ENCODE results near the gene PIEZO2. TPM values are rescaled to one million over a fixed set of nuclear protein-coding genes. Genes with fewer than 3 reads are reported as not detected.
"Not testable (repeated sequence)": the region's sequence is repeated elsewhere in the genome, so short reads cannot be mapped to it uniquely, and the experiment has no call there.

Gene PIEZO2
- total and polyA plus RNA-seq, 8 donors: 0.38 to 11.1 (median 3.0) TPM

GRCh38 chr18:10924290-10924689 is 225.1 kb downstream of the PIEZO2 start:
- Histone ChIP-seq H3K27me3 (no peaks in the 10 kb centered on the region), H3K36me3 (no peaks in the 10 kb centered on the region), H3K27ac (no peak overlapping the region), H3K9me3 (no peaks in the 10 kb centered on the region), H3K4me1 (peaks cover 0 to 4% (median 0%) of the 10 kb centered on the region in 3 donors), H3K4me3 (no peak overlapping the region)
- DNase-seq (no peak), FAIRE-seq (no peak), ATAC-seq (no peak)
- 72 to 75% methylated on average over 4 of the region's 4 CpGs for WGBS, 2 donors
- intact Hi-C loops (cut with DNase I): no loop called here
- TF ChIP-seq, protein P1, sequence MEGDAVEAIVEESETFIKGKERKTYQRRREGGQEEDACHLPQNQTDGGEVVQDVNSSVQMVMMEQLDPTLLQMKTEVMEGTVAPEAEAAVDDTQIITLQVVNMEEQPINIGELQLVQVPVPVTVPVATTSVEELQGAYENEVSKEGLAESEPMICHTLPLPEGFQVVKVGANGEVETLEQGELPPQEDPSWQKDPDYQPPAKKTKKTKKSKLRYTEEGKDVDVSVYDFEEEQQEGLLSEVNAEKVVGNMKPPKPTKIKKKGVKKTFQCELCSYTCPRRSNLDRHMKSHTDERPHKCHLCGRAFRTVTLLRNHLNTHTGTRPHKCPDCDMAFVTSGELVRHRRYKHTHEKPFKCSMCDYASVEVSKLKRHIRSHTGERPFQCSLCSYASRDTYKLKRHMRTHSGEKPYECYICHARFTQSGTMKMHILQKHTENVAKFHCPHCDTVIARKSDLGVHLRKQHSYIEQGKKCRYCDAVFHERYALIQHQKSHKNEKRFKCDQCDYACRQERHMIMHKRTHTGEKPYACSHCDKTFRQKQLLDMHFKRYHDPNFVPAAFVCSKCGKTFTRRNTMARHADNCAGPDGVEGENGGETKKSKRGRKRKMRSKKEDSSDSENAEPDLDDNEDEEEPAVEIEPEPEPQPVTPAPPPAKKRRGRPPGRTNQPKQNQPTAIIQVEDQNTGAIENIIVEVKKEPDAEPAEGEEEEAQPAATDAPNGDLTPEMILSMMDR (IDR thresholded peaks at IDR 0.05): no peak

DNA sequence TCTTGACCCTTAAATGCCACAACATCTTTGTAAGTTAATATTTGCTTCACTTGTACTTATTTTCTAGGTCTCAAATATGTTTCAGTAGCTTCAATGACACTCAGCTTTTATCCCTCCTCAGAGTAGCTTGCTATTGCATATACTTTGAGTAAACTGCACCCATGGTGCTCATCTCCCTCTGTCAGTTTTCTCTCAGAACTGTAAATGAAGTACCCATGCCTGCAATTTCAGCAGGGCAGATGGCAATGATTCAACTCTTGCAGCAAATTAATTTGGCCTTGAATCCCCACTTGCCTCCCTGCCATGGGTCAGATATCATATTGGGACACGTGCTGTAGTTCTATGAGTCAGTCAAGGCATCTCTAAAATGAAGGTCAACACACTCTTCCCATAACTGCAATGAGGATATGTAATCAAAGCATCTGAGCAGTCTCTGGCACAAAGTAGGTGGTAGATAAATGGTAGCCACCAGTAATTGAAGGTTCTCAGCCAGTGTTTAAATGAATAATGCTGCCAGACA is 225.8 kb downstream of the PIEZO2 start:
- Histone ChIP-seq H3K9me3 (no peaks in the 10 kb centered on the region), H3K27ac (no peak overlapping the region), H3K27me3 (no peaks in the 10 kb centered on the region), H3K4me1 (peaks cover 0 to 4% (median 0%) of the 10 kb centered on the region in 3 donors), H3K36me3 (no peaks in the 10 kb centered on the region), H3K4me3 (no peak overlapping the region)
- intact Hi-C loops (cut with DNase I): no loop called here
- ATAC-seq (no peak), DNase-seq (no peak), FAIRE-seq (no peak)
- WGBS, 2 donors: 44 to 51% methylated on average over 1 of the region's 1 CpG
- TF ChIP-seq, protein P1 (IDR thresholded peaks at IDR 0.05): no peak

DNA sequence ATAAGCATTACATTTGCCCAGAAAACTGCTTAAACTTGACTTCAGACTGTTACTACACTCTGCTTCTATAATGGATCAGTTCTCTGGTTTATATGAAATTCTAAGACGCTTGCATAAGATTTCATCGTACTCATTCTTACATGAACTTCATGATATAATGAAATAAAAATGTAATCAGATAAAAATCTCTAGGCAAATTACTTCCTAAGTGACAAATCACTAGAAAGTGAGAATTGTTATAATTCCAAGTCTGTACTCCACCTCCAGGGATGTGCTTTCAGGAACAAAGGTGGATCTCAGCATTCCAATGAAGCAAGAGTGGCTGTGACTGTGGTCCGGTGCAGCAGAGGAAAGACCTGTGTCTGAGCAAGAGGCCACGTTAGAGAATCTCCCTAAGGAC is 226.2 kb downstream of the PIEZO2 start:
- TF ChIP-seq, protein P1 (IDR thresholded peaks at IDR 0.05): no peak
- Histone ChIP-seq H3K36me3 (no peaks in the 10 kb centered on the region), H3K27ac (no peak overlapping the region), H3K4me1 (peaks cover 0 to 4% (median 0%) of the 10 kb centered on the region in 3 donors), H3K27me3 (no peaks in the 10 kb centered on the region), H3K4me3 (no peak overlapping the region), H3K9me3 (no peaks in the 10 kb centered on the region)
- WGBS, 2 donors: 60 to 62% methylated on average over 4 of the region's 4 CpGs
- ATAC-seq (no peak), DNase-seq (no peak), FAIRE-seq (no peak)
- intact Hi-C loops (cut with DNase I): no loop called here

DNA sequence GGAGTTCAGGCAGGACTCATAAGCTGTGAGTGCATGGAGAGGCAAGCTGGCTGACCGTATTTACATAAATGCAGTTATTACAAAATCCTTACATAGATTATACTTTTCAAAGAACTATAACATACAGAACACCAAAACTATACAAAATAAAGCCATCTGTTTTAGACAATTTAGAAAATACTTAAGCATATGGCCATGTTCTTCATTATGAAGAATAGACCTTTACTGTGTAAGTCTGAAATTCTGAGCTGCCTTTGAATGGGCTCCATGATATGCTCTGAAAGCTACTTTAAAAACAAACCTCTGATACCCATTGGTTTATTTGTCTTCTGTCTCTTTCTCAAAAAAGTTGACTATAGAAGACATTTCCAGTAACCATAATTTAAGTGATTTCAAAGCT is 226.7 kb downstream of the PIEZO2 start:
- ATAC-seq; intact Hi-C loops (cut with DNase I); H3K36me3 ChIP-seq; H3K4me1 ChIP-seq; H3K27ac ChIP-seq; DNase-seq; H3K9me3 ChIP-seq; H3K4me3 ChIP-seq; FAIRE-seq; H3K27me3 ChIP-seq: not testable (repeated sequence)
- WGBS, 2 donors: 81 to 94% methylated on average over 1 of the region's 1 CpG

- 80 to 90% methylated on average over 6 of the region's 6 CpGs for WGBS, 2 donors
- ATAC-seq; H3K27me3 ChIP-seq; H3K4me3 ChIP-seq; H3K9me3 ChIP-seq; H3K27ac ChIP-seq; DNase-seq; H3K36me3 ChIP-seq; intact Hi-C loops (cut with DNase I); FAIRE-seq; H3K4me1 ChIP-seq: not testable (repeated sequence)
Observed at GRCh38 chr18:10920309-10920708, 229.1 kb downstream of the PIEZO2 start.

DNA sequence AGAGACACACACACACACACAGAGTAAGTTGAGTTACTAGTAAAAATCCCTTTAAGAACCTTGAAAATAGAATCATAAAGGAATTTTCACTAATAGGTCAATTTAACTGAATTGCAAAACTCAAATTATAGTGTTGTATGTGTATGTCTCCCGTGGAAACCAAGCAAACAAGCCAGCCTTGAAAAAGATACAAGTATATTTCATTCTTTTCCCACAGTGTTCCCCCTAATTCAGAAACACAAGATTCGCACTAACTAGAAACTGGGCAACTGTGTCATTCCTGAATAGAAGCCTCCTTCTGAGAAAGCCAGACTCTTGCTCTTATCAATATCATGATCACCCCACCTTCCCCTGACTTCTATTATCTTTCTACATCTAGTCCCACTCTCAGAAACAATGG is 229.5 kb downstream of the PIEZO2 start:
- H3K9me3 ChIP-seq: no peaks in the 10 kb centered on the region
- no peak overlapping the region for H3K4me3 ChIP-seq
- TF ChIP-seq, protein P1 (IDR thresholded peaks at IDR 0.05): no peak
- DNase-seq: no peak
- H3K36me3 ChIP-seq: no peaks in the 10 kb centered on the region
- ATAC-seq: no peak
- no peak overlapping the region for H3K27ac ChIP-seq
- no peak for FAIRE-seq
- WGBS, 2 donors: 77 to 85% methylated on average over 2 of the region's 2 CpGs
- intact Hi-C loops (cut with DNase I): no loop called here
- no peaks in the 10 kb centered on the region for H3K27me3 ChIP-seq
- H3K4me1 ChIP-seq: no peaks in the 10 kb centered on the region
